ENCODE results near the gene SIN3B.

DNA sequence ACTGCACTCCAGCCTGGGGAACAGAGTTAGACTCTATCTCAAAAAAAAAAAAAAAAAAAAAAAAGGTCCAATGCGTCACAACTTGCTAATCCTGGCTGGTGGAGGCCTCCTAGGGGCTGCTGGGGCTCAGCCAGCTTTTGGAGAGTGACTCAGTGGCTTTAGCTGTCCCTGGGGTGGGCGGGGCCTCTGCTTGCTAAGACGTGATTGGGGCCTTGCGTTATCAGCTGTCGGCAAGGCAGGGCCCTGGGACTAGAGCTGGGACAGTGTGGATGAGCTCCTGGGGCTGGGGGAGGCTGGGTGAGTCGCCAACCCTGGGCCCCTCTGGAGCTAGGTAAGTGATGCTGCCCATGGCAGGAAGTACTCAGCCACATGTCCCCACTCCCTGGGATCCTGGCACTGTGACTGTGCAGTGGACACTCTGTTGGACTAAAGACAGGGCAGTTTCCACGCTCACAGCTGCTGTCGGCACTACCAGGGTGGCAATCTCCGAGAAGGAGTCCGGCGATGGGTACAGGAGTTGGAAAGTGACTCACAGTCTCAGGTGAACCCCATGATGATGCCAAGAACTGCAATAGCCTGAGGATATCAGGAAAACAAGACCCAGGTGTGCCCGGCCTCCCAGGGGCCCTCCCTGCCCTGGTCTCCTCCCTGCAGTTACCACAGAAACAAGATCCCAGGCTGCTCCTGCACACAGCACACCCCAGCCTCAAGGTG, 91.8 kb downstream of the SIN3B start:
- no peak for TF ChIP-seq CTCF (IDR thresholded peaks at IDR 0.05)
- TF ChIP-seq POLR2A (IDR thresholded peaks at IDR 0.05) = no peak

Data from adrenal gland (tissue), 5 donors.